C4-2B (cell line): ENCODE measurements around the gene NUP62.

ENCODE experiments used
- ZFX ChIP-seq: fragments of 450-650 bp; IDR thresholded peaks from 2 replicates; pipeline ENCODE4 v1.6.1; 2017
- TF ChIP-seq, protein P1 (sequence below): fragments of 450-650 bp; conservative IDR thresholded peaks from 2 replicates; pipeline ENCODE4 v1.5.1; 2017; ENCODE audit warnings: mild to moderate bottlenecking

DNA sequence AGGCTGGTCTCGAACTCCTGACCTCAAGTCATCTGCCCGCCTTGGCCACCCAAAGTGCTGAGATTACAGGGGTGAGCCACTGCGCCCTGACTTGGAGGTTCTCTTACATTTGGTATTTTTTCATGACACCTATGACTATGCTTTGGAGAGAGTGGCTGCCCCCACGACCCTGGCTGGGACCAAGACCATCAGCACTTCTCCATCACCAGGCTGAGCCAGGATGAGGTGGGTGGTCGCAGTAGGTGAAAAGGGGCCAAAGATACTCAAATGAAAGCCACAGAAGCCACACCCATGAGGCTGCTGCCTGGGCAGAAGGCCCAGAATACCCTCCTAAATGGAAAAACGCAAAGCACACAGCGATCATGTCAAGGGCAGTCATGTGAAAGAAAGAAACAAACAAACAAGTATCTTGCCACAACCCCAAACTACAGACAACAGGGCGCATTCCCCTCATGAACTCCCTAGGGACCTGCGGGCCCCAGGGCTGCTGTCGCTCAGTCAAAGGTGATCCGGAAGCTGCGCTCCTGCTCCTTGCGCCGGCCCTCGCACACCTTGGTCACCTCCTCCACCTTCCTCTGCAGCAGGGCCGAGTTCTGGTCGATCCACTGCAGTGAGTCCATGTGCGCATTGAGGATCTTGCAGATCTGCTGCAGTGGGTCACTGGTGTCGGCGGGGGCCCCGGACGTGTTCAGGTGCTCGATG lies 21.4 kb downstream of the NUP62 start:
- TF ChIP-seq, protein P1, sequence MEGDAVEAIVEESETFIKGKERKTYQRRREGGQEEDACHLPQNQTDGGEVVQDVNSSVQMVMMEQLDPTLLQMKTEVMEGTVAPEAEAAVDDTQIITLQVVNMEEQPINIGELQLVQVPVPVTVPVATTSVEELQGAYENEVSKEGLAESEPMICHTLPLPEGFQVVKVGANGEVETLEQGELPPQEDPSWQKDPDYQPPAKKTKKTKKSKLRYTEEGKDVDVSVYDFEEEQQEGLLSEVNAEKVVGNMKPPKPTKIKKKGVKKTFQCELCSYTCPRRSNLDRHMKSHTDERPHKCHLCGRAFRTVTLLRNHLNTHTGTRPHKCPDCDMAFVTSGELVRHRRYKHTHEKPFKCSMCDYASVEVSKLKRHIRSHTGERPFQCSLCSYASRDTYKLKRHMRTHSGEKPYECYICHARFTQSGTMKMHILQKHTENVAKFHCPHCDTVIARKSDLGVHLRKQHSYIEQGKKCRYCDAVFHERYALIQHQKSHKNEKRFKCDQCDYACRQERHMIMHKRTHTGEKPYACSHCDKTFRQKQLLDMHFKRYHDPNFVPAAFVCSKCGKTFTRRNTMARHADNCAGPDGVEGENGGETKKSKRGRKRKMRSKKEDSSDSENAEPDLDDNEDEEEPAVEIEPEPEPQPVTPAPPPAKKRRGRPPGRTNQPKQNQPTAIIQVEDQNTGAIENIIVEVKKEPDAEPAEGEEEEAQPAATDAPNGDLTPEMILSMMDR: no peak
- TF ChIP-seq ZFX: no peak
